ENCODE measurements around the gene ARPC4.

- no peak for TF ChIP-seq CTCF (conservative IDR thresholded peaks at IDR 0.05 in 1 of 2, IDR thresholded peaks at IDR 0.05 in 1 of 2; ENCODE audit: extremely low read depth in 1 of 2, insufficient read depth in 1 of 2, low read depth in 1 of 2, low read length in 2 of 2)
- no peak for TF ChIP-seq EZH2 (IDR thresholded peaks at IDR 0.05; ENCODE audit: borderline replicate concordance, low read length)
Measured at GRCh38 chr3:9837701-9838582, 45.1 kb downstream of the ARPC4 start.

Measured in mammary epithelial cell (primary cell).